Raji (cell line): ENCODE measurements around the gene VAC14.

Experiments
- POLR2A ChIP-seq: IDR thresholded peaks from 2 replicates; pipeline ENCODE4 v1.6.1; 2011; ENCODE audit warnings: low read depth, low read length, control low read depth; ENCODE audit not compliant: insufficient read depth

Gene VAC14

GRCh38 chr16:70745536-70746025, 55.4 kb downstream of the VAC14 start:
- TF ChIP-seq POLR2A = no peak

GRCh38 chr16:70744366-70744765, 56.6 kb downstream of the VAC14 start:
- no peak for TF ChIP-seq POLR2A

- no peak for TF ChIP-seq POLR2A
Measured at GRCh38 chr16:70743791-70744190, 57.2 kb downstream of the VAC14 start.

GRCh38 chr16:70741783-70742125, 59.2 kb downstream of the VAC14 start:
- TF ChIP-seq POLR2A = no peak

- no peak for TF ChIP-seq POLR2A
Measured at GRCh38 chr16:70740914-70741782, 59.8 kb downstream of the VAC14 start.

GRCh38 chr16:70740174-70740913, 60.6 kb downstream of the VAC14 start:
- TF ChIP-seq POLR2A = no peak

GRCh38 chr16:70739389-70739788, 61.6 kb downstream of the VAC14 start:
- no peak for TF ChIP-seq POLR2A

- no peak for TF ChIP-seq POLR2A
Measured at GRCh38 chr16:70738083-70738977, 62.6 kb downstream of the VAC14 start.

- TF ChIP-seq POLR2A = no peak
Measured at GRCh38 chr16:70737377-70738082, 63.4 kb downstream of the VAC14 start.

GRCh38 chr16:70736465-70737376, 64.2 kb downstream of the VAC14 start:
- TF ChIP-seq POLR2A = no peak

GRCh38 chr16:70735141-70735979, 65.6 kb downstream of the VAC14 start:
- TF ChIP-seq POLR2A = no peak

GRCh38 chr16:70734522-70735095, 66.3 kb downstream of the VAC14 start:
- TF ChIP-seq POLR2A = no peak
